GM21360 (cell line): ENCODE data around the gene SUGCT.

ENCODE experiments used
- ATAC-seq: cut with Tn5 transposase; IDR thresholded peaks from one replicate; pipeline ENCODE4 v1.9.1; 2021; ENCODE audit warnings: mild to moderate bottlenecking, moderate library complexity; ENCODE audit not compliant: unreplicated experiment

Gene SUGCT

GRCh38 chr7:40755438-40755837 lies 620.6 kb downstream of the SUGCT start:
- ATAC-seq = no peak

DNA sequence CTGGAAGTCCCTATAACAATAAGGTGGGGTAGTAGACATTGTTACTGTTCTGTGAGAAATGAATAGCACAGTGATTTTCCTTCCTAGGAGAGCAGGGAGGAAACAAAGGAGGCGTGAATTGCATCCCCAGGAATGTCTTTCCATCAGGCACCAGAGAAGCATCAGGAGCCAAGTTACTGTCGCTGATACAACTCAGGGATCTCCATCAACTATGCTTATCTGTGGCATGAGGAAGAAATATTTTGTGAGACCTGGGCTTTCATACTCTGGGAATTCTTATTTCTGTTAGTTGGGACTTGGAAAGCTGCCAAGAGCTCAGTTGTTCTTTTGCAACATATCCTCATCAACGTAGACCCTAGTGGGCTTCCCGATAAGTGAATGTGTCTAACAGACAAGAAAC lies 622.3 kb downstream of the SUGCT start:
- ATAC-seq = no peak

GRCh38 chr7:40758590-40758989 lies 623.8 kb downstream of the SUGCT start:
- no peak for ATAC-seq

GRCh38 chr7:40760293-40760964 lies 625.6 kb downstream of the SUGCT start:
- ATAC-seq = no peak

DNA sequence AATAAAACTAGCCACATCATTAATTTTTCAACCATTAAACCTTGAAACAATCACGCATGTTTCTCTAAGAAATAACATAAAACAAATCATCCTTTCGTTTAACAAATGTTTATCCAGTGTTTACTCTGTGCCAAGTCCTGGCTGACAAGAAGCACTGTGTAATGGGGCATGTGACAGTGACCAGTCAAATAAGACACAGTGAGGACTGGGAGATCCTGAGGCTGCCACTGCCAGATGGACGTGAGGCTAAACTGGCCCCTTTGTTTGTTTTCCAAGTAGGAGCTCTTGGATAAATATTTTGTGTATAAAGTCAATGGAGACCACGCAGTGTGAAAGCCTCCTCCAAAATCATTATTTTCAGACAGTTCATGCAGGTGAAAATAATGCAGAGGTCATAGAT lies 626.2 kb downstream of the SUGCT start:
- ATAC-seq = no peak

DNA sequence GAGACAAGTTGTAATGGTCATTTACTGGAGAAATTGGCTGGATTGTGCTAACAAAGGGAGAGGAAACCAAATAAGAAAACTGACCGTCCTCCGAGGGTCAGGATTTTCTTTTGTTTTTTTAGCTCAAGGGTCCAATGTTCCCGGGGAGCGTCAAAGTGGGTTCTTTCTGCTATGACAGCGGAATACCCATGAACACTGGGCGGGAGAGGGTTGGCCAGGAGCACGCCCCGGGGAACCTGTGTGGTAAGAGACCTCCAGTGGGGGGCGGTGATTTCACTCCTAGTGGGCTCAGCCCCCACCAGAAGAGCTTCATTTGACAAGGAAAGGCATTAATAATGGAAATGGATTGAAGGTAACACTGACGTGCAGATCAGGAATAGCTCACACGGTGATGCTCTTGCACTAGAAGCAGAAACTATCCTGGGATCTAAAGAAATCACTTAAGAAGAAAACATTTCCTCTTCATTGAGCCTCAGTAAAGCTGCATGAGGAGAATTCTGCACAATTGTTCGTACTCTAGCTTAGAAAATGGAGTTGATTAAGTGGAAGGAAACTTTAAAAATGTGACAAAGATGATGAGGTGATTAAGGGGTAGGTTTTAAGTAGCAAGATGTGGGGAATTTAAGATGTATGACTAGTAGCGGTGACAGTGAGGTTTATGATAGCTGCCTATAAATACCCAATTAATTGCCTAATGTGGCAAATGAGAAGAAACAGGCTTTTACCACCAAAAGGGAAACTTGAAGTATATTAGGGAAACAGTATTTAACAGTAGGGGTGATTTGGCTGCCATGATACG lies 627.2 kb downstream of the SUGCT start:
- no peak for ATAC-seq

DNA sequence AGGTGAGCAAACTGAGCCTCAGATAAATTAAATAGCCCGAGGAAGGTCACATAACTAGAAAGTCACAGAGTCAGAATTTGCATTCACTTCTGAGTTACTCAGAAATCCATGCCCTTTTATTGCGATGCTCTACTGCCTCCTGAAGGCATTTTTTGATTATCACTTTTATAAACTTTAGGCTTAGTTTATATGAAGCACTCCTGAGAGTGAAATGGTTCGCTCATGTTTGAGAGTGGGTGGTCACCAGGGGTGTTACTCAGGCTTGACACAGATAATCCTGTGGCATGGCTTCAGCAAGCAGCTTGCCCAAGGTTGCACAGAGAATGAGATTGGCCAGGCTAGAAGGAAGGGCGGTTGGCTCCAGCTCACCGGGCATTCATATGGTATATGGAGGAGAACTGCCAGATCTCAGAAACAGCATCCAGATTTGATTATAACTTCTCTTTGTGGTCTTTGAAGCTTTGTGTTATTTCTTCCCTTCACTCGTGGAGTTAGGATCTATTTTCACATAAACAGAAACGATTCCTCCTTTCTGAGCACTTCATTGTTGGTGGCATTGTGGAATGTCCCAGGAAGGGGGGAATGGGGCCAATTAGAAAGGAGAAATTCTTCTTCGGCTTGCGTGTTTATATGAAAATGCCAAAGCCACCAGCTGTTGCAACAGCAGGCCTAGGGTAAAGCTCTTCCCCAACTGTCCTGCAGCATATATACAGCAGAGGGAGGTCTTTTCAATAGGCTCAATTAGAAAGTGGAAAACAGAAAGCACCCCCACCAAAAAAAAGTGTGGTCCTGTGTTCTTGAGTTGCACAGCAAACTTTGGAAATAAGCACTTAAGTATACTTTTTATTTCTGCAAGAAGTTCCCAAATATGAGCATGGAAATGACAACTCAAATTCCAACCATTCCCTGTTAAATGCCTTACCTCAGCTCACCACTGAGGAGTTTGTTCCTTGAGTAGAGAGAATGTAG lies 628.8 kb downstream of the SUGCT start:
- ATAC-seq = no peak

DNA sequence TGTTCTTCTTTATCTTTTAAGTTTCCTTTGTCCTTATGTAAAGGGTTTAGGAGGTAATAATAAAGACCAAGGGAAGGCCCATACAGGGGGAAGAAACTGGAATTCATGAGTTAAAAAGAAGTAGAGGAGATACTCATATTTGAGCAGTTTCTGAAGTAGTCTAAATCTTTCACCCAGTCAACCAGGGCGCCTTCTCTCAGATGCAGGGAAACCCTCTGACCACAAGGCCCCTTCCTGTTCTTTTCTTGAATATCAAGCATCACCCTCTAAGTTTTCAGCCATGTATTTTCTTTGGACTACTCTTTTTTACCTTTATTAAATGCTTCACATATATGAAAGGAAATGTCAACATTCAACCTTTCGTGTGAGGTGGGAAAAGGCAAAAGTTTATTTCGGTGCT lies 630.8 kb downstream of the SUGCT start:
- no peak for ATAC-seq

GRCh38 chr7:40772096-40772495 lies 637.3 kb downstream of the SUGCT start:
- ATAC-seq = no peak

- no peak for ATAC-seq
These were observed 638.9 kb downstream of the SUGCT start for GRCh38 chr7:40773656-40774055.

GRCh38 chr7:40775877-40776276 lies 641.1 kb downstream of the SUGCT start:
- ATAC-seq = no peak

GRCh38 chr7:40777730-40778312 lies 643.0 kb downstream of the SUGCT start:
- no peak for ATAC-seq

GRCh38 chr7:40780460-40780859 lies 645.7 kb downstream of the SUGCT start:
- ATAC-seq = no peak

GRCh38 chr7:40782836-40783235 lies 648.0 kb downstream of the SUGCT start:
- no peak for ATAC-seq

- no peak for ATAC-seq
These were observed 649.4 kb downstream of the SUGCT start for GRCh38 chr7:40784176-40784575.

DNA sequence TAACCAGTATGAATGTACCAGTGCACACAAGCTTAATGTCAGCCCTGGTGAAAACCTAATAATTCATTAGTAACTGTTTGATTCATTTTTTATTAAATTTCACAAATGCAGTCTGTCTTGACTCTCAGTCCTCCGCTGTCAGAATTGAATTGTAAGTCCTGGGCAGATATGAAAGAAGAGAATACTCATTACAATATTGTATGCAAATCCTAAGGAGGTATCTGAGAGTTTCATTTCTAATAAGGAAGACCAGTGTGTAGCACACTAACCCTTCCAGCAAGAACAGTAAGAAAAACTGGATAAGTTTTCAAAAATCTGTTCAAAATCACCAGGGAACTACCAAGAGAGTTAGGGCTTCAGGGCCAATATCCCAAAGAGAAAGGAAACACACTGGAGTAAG lies 652.1 kb downstream of the SUGCT start:
- ATAC-seq = no peak

GRCh38 chr7:40793132-40793531 lies 658.3 kb downstream of the SUGCT start:
- ATAC-seq = no peak

- no peak for ATAC-seq
These were observed 660.8 kb downstream of the SUGCT start for GRCh38 chr7:40795607-40796006.

DNA sequence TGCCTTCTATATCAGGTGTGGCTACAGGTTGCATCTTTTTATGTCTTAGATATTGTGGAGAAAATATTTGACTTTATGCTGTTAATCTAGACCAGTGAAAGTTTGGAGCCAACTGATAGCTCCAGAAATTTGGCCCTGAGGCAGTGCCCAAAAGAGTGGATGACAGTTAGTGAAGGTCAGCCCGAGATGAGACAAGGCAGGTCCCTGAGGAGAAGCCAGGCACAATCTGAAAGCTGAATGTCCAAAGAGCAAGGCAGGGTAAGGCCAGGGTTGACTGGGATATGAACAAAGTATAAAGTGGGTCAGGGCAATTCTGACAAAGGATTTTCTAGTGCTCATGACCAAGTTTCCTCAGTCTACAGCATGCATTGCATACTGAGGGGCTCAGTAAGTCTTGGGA lies 661.9 kb downstream of the SUGCT start:
- no peak for ATAC-seq

- ATAC-seq = no peak
These were observed 663.8 kb downstream of the SUGCT start for GRCh38 chr7:40798613-40799012.
